ACHN (cell line): ENCODE measurements around the gene SIAE.
A peak's percentile ranks its signal among the peaks of the same experiment; 100 is the strongest.

Experiments used
- DNase-seq: peaks from one replicate; pipeline ENCODE4 v3.0.0-alpha.2; 2015
- in situ Hi-C: cut with HindIII; loops from 2 replicates; pipeline ENCODE4 v1.10.0; 2017; ENCODE audit warnings: low sequenced_read_pairs, low pct_ligation_motif_present, low pct_unique_long_range_greater_than_20kb

The SIAE gene, protein sequence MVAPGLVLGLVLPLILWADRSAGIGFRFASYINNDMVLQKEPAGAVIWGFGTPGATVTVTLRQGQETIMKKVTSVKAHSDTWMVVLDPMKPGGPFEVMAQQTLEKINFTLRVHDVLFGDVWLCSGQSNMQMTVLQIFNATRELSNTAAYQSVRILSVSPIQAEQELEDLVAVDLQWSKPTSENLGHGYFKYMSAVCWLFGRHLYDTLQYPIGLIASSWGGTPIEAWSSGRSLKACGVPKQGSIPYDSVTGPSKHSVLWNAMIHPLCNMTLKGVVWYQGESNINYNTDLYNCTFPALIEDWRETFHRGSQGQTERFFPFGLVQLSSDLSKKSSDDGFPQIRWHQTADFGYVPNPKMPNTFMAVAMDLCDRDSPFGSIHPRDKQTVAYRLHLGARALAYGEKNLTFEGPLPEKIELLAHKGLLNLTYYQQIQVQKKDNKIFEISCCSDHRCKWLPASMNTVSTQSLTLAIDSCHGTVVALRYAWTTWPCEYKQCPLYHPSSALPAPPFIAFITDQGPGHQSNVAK

DNA sequence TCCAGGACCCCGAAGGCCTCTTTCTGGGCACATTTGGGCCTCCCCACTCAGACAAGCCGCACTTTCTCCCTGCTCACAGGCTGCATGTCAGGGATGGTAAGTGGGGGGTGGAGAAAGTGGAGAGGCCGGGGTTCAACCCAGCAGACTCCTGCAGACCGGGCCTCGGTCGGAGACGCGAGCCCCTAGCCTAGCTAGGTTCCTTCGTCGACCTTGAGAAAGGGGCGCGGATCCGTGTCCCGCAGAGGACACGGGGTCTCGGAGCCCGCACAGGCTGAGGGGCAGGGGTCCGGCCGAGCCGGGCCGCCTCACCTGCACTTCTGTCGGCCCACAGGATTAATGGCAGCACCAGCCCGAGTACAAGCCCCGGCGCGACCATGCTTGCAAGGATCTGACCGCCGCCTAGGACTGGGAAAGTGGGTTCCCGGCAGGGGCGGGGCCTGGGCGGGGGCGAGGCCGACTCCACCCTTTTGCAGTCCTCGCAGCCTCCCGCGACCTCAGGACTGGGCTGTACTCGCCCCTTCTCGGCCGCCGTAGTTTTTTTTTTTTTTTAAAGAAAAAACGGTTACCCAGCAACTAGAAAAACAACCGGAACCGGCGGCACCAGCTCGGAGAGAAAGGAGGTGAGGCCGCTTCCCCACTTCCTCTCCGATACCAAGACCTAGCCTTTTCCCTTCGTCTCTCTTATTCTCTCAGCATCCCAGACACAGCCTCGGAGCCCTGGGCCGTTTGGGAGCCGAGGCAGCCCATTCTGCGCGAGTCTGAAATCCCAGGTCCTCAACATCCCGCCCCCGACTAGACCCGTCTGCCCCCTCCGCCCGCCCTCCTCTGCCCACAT is at the start of gene SIAE, which contains the start of gene SPA17:
Gene SIAE, minus strand, starts transcription at position 407 of the 835 bp plus-strand sequence. Its CDS starts 31 bp downstream, at position 376.
Gene SPA17, plus strand, starts transcription at position 572 of the 835 bp plus-strand sequence. CDS start 1,361 bp downstream, outside the sequence.
- peak; percentile 86 for DNase-seq

DNA sequence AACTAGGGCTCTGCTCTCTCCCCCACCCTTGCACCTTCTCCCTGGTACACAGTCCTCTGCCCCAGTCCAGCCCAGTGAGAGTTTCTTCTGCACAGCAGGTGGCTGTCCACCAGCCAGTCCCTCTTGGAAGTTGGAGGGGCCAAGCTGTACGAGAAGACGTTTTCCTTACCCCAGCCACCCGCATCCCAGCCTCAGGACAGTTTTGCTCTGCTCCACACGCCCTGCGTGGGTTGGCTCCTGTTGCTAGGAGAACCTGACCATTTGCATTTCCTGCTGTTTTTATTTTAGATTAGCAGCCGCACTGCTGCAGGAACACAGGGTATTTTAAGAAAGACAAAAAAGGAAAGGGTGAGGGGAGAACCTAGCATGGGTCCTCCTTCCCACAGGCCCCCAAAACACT is 48.6 kb upstream of the SIAE start:
- in situ Hi-C loops: no loop called here
- DNase-seq: no peak

More for the DNA sequence above, at the start of gene SIAE, which contains the start of gene SPA17:
- in situ Hi-C loops: no loop called here

DNA sequence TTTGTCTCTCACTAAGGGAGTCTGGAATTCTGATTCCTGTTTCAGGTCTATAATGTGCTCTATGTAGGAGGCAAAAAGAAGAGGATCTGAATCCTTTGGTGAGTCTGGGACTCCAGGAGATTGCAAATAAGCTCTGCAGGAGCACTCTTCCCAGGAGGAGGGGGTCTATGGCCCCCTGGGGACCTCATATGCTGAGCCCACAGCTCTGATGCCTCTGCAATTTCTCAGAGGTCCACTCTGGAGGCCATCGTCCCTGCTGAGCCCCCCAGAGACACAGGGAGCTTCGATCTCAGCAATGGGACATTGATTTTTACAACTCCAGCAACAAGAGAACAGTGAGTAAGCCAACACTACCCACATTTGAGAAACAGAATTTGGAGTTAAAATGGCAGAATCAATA is 46.0 kb upstream of the SIAE start:
- in situ Hi-C loops: no loop called here
- no peak for DNase-seq

DNA sequence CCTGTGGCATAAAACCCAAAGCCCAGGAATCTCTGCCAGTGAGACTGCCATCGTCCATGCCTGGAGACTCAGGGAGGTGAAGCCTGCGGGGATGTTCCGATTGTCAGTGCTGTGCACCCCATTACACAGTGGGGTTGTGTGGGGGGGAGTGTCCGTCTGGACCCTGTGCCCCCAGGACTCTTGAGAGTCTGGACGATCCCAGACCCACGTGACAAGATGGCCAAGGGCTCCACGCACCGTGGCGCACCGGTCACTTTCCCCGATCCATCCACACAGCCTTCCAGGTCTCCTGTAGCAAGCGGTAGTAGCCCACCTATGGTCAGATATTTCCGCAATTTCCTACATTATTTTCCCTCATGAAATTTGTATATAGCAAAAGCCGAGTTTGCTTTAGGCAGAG is 45.3 kb upstream of the SIAE start:
- in situ Hi-C loops: no loop called here
- no peak for DNase-seq

DNA sequence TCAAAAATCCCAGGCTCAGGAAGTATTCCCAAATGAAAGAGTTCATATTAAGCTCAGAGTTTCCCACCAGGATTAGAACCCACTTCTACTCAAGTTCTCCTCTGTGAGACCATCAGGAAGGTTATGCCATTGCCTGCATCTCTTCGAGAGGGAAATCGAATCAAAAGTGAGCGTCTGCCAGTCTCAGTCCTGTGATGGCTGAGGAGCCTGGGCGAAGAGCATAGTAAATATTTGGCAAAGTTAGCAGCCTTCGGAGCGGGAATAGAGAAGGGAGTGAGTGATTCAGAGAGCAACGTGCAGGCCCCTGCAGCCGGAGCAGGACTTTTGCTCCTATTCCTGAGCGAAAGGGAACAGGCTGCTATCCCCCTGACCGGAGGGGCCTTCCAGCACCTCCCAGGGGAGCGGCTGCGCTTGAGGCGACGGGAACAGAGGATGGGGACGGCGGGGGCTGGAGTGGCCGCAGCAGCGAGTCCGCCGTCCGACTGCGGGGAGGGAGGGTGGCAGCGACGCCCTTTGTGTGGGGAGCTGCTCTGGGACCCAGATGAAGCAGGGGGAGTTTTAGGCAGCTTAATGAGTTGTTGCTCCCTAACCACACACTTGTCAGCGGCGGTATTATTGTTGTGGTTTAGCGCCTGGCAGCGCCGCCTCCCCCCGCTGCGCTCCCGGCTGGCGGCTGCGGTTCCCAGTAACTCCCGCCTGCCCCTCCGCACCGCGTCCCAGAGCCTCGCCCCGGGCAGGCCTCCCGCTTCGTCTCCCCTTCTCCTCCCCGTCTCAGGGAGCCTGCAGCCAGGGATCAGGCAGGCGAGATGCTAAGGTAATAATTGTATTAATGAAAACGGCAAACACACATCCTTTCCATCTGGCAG is 44.5 kb upstream of the SIAE start:
- peak; percentile 25 for DNase-seq
- in situ Hi-C loops: no loop called here

DNA sequence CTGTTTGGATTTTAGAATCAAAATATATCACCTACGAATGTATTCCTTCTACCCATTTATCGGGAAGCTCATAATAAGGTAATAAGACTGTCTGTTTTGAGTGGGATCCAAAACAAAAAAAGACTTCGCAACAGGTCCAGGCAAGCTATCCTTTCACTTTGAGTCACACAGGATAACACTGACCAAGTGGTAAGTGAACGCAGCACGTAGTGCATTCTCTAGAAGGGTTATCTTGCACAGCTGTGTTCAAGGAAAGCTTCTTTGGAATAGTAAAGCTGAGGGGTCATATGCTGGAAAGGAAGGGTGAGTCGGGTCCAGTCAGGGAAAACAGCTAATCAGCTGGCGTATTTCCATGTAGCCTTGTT is 43.9 kb upstream of the SIAE start:
- peak; percentile 4 for DNase-seq
- in situ Hi-C loops: no loop called here

DNA sequence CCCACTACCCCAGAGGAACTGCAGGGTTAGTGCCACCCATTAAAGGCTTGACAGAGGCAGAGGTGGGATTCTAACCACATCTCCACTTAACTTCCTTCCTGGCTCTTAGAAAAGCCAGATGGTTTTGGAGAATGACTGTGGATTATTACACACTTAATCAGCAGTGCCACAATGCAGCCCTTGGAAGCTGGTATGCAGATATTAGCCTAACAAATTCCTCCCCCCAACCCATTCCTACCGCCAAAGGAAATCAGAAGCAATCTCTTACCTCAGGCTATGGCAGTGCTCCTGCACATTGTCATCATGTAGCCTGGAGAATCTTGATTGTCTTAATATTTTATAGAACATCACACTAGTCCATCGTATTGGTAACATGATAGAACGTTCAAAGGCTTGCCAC is 43.1 kb upstream of the SIAE start:
- DNase-seq: no peak
- in situ Hi-C loops: no loop called here

DNA sequence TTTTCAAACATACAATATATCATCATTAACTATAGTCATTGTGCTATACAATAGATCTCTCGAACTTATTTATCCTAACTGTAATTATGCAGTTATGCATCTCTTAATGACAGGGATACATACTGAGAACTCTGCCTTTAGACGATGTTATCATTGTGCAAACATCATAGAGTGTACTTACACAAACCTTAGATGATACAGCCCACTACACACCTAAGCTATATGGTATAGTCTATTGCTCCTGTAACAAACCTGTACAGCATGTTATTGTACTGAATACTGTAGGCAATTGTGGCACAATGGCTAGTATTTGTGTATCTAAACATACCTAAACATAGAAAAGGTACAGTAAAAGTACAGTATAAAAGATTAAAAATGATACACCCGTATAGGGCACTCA is 38.9 kb upstream of the SIAE start:
- no peak for DNase-seq
- in situ Hi-C loops: no loop called here

DNA sequence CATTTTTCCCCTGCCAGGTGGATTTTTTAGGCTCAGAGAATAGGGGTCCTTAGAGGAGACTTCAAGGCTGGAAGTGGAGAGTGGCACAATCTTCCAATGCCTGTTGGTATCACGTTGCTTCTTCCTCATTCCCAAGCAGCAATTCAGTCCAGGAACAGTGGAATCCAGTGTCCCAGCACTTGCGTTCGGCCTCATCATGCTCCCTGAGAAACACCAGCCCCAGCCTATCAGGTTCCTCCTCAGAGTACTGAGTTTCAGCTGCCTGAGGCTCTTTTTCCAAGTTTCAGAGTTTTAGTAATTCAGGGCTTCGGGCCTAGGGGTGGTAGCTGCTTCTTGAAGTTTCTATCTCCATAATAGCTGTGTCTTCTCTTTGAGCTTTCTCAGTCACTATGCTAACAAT is 34.3 kb upstream of the SIAE start:
- DNase-seq: no peak
- in situ Hi-C loops: no loop called here

DNA sequence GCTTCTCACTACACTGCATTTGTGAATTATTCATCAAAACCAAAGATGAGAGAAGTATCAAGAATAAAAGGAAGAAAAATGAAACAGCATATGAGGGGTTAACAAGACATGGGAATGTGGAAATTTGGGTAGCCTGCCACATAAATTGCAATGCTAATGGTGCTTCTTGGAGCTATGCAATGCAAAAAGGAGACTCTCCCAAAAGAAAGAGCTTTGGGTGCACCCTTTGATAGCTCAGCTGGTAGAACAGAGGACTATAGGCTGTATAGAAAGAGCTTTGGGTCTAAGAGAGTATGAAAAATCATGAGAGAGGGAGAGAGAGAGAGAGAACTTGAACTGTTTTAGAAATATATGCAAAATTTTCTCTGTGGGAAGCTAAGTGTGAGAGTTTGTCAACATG is 26.5 kb upstream of the SIAE start:
- in situ Hi-C loops: no loop called here
- DNase-seq: no peak

DNA sequence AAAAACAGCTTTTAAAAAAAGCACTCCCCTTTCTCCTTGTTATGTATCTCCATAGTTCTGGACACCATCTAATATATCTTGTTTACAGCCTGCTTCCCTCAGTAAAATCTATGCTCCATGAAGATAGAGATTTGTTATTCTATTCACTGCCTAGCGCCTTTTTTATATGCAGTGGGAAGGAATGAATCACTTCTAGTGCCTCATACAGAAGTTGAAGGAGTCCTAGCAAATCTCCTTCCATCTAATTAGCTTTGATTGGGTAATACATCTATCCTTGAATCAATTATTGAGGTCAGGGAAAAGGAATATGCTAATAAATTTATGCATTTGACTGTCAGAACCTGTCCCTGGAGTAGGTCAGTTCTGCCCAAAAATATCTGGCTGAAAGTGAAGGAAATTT is 26.0 kb upstream of the SIAE start:
- in situ Hi-C loops: no loop called here
- DNase-seq: no peak

DNA sequence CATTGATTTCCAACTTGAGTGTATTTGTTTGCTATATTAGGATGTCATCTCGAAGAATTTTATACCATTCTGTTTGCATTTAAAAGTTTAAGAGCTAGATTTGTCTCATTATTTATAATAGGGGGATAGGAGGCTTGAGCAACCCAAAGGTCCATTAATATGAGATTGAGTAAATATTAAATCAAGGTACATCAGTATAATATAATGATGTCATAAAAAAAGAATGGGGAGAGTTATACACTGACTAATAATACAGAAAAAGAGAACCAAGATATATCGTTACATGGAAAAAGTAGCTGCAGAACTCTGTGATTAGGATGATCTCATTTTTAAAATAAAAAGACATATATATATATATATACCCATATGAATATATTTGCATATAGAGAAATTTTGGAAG is 19.6 kb upstream of the SIAE start:
- DNase-seq: no peak
- in situ Hi-C loops: no loop called here

DNA sequence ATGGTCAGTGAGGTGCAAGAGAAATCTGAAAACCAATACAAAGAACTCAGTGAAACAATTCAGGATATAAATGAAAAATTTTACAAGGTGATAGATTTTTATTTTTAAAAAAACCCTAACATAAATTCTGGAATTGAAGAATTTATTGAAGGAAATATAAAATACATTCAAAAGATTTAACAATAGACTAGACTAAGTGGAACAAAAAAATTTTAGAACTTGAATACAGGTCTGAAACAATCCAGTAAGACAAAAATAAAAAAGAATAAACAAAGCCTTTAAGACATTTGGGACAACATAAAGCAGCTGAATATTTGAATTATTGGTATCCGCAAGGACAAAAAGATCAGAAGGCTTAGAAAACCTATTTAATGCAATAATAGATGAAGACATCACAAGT is 8.9 kb upstream of the SIAE start:
- DNase-seq: no peak
- in situ Hi-C loops: no loop called here

DNA sequence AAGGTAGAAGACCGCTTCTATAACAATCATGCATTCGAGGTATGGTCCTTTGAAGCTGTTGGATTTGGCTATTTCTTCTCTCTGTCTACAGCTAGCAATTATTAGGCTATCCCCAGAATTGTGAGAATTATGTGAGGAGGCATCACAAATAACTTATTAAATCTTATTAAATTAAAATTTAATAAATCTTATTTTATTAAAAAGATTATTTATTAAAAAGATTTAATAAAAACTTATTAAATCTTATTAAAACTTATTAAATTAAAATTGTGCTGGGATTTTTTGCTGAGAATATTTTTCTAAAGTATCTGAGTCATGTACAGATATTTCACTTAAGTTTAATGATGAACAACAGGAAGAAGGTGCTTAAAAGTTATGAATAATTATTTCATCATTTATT is 7.9 kb upstream of the SIAE start:
- in situ Hi-C loops: no loop called here
- no peak for DNase-seq

DNA sequence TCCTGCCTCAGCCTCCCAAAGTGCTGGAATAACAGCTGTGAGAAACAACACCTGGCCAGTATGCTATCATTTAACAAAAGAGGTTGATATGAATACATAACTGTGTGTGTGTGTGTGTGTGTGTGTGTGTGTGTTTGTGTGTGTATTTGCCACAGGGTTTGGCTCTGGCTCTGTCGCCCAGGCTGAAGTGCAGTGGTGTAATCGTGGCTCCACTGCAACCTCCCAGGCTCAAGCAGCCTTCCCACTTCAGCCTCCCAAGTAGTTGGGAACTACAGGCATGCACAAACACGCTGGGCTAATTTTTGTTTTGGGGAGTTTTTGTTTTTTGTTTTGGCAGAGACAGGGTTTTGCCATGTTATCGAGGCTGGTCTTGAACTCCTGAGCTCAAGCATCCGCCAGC is 4.9 kb upstream of the SIAE start:
- no peak for DNase-seq
- in situ Hi-C loops: no loop called here

DNA sequence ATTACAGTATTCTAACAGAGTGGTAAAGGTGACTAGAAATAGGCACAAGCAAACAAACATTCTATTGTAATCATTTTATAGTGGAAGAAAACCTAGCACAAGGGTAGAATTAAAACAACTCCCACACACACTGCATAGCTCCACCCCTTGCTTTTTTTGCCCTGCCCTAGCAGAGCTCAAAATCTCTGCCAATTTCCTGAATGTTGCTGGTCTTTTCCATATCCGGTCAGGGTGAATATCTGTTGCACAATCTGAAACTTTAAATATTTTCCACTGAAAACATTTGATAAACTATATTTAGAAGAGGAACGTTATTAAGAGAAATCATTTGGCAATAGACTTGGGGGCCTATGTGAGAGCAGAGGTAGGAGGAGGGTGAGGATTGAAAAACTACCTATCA is 2.8 kb upstream of the SIAE start:
- DNase-seq: no peak
- in situ Hi-C loops: no loop called here

DNA sequence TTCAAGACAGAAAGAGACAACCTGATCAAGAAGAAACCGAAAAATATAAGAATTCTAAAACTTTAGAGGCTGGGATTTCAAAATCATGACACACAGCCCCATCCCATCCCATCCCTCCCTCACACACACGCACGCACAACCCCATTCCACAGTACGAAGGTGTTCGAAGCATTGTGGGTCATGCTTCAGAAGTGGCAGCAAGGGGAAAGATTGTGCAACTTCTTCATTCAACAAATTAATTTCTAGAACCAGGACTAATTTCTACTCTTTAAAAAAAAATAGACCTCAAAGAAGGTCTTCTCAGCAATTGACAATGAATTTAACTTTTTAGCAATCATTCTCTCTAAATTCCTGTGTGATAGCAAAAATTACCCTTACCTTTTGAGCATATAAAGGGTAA is 1.0 kb upstream of the SIAE start:
- no peak for DNase-seq
- in situ Hi-C loops: no loop called here

DNA sequence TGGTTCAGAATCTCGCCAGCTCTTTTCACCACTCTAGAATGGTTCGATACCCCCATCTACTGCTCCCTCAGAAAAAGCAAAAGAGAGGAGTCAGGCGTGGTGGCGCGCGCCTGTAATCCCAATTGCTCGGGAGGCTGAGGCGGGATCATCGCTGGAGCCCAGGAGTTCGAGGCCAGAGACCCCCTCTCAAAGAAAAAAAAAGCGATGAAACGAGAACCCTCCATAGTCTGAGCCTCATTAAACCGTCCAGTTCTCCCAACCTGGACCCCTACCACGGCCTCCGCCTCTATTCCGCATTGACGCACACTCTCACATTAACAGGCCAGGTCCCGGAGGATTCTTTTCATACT is 604 bp upstream of the SIAE start:
- no peak for DNase-seq
- in situ Hi-C loops: no loop called here
